ENCODE data around the gene SCUBE1.

GRCh38 chr22:43208703-43209522 is 134.3 kb downstream of the SCUBE1 start:
- TF ChIP-seq POLR2AphosphoS5 (IDR thresholded peaks at IDR 0.05) = no peak
- TF ChIP-seq CTCF (IDR thresholded peaks at IDR 0.05) = no peak
- no peak for TF ChIP-seq POLR2A (IDR thresholded peaks at IDR 0.05)
